ENCODE data around the gene WBP11. TPM values are rescaled to one million over a fixed set of nuclear protein-coding genes. Genes with fewer than 3 reads are reported as not detected.

The WBP11 gene
- total RNA-seq, 1 experiment from 2014 or later = 108 TPM

- Histone ChIP-seq H2BK5ac (ENCODE audit: insufficient read length, low read length) (no peak overlapping the region), H2BK20ac (ENCODE audit: low read depth, low read length, poor library complexity, severe bottlenecking) (no peak overlapping the region), H2BK12ac (ENCODE audit: insufficient read length, low read depth, low read length) (no peak overlapping the region), H4K20me1 (ENCODE audit: control insufficient read depth, insufficient read depth, insufficient read length) (peaks cover 3% of the 10 kb centered on the region), H3K56ac (ENCODE audit: insufficient read length, low read depth, low read length) (no peak overlapping the region), H3K14ac (ENCODE audit: insufficient read depth, low read length) (peak overlapping the region; percentile 84; the same call in 1 of the 2 replicates), H3K79me2 (ENCODE audit: insufficient read depth, low read length) (no peaks in the 10 kb centered on the region; the same call in 1 of the 2 replicates), H3K27ac (ENCODE audit: insufficient read length, low read depth, low read length) (no peak overlapping the region), H2AK5ac (ENCODE audit: insufficient read length, low read length) (no peak overlapping the region), H4K5ac (ENCODE audit: insufficient read length, low read depth, low read length) (no peak overlapping the region), H3K4me2 (ENCODE audit: insufficient read depth, insufficient read length, low read length) (peak overlapping the region; percentile 75), H3K23me2 (ENCODE audit: insufficient read length, low read depth, low read length, poor library complexity, severe bottlenecking) (peaks cover 15% of the 10 kb centered on the region), H3K23ac (ENCODE audit: insufficient read length, low read depth, low read length) (no peak overlapping the region), H4K91ac (ENCODE audit: insufficient read length, low read depth, low read length) (no peak overlapping the region), H4K8ac (replicated peaks; ENCODE audit: insufficient read length, low read depth, low read length) (no peak overlapping the region), H3K9ac (ENCODE audit: extremely low read depth, insufficient read length, low read length) (peak overlapping the region; percentile 60), H3K4me1 (ENCODE audit: insufficient read depth, low read length) (no peaks in the 10 kb centered on the region), H3K18ac (ENCODE audit: insufficient read length, low read depth, low read length) (no peak overlapping the region), H2BK120ac (ENCODE audit: low read depth, low read length, poor library complexity, severe bottlenecking) (no peak overlapping the region), H3T11ph (ENCODE audit: low read length) (no peak overlapping the region), H3K4ac (ENCODE audit: low read depth, low read length) (no peak overlapping the region), H2BK15ac (ENCODE audit: low read depth, low read length) (no peak overlapping the region), H3K27me3 (ENCODE audit: insufficient read depth, low read length) (no peaks in the 10 kb centered on the region), H3K79me1 (ENCODE audit: insufficient read depth, low read depth, low read length, poor library complexity, severe bottlenecking) (no peaks in the 10 kb centered on the region), H3K9me3 (ENCODE audit: control insufficient read depth, low read depth, low read length) (no peaks in the 10 kb centered on the region), H2AFZ (ENCODE audit: low read length) (no peak overlapping the region)
- peak; percentile 55 for DNase-seq
- Mint-ChIP-seq H3K4me3 (peak overlapping the region; percentile 96 to 98), H3K9me3 (no peaks in the 10 kb centered on the region; a peak in 1 of 5 replicates), H3K27ac (peak overlapping the region in 2 of 3 experiments; percentile 88 to 98; a peak in 3 of 7 replicates), H3K36me3 (ENCODE audit: insufficient read depth in 1 of 3, low read depth in 3 of 3) (peaks cover 0 to 3% (median 0%) of the 10 kb centered on the region in 3 experiments; a peak in 3 of 7 replicates), H3K4me1 (peaks cover 37 to 45% of the 10 kb centered on the region in 2 experiments), H3K27me3 (ENCODE audit: low read depth) (peaks cover 1% of the 10 kb centered on the region; the same call in 1 of the 2 replicates)
- TF ChIP-seq, protein P1, sequence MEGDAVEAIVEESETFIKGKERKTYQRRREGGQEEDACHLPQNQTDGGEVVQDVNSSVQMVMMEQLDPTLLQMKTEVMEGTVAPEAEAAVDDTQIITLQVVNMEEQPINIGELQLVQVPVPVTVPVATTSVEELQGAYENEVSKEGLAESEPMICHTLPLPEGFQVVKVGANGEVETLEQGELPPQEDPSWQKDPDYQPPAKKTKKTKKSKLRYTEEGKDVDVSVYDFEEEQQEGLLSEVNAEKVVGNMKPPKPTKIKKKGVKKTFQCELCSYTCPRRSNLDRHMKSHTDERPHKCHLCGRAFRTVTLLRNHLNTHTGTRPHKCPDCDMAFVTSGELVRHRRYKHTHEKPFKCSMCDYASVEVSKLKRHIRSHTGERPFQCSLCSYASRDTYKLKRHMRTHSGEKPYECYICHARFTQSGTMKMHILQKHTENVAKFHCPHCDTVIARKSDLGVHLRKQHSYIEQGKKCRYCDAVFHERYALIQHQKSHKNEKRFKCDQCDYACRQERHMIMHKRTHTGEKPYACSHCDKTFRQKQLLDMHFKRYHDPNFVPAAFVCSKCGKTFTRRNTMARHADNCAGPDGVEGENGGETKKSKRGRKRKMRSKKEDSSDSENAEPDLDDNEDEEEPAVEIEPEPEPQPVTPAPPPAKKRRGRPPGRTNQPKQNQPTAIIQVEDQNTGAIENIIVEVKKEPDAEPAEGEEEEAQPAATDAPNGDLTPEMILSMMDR (conservative IDR thresholded peaks at IDR 0.05) = 0 out of 3 replicates have a peak, but pooled peaks have one; percentile 11
- WGBS (ENCODE audit: extremely low coverage, insufficient read length, low lambda C conversion rate) = no CpG with 5 or more reads among the region's 34 CpGs
These were observed 28.2 kb downstream of the WBP11 start for GRCh38 chr12:14774906-14775635.

Measured in H9 (cell line).